ENCODE data around the gene LYRM4.

Gene LYRM4

GRCh38 chr6:5279891-5280338 lies 19.2 kb upstream of the LYRM4 start:
- DNase-seq: peak; percentile 34

- no peak for DNase-seq
Observed at GRCh38 chr6:5278565-5279120, 17.9 kb upstream of the LYRM4 start.

- DNase-seq: no peak
Observed at GRCh38 chr6:5278047-5278446, 17.3 kb upstream of the LYRM4 start.

GRCh38 chr6:5277589-5277988 lies 16.8 kb upstream of the LYRM4 start:
- DNase-seq: no peak

GRCh38 chr6:5276581-5276980 lies 15.8 kb upstream of the LYRM4 start:
- no peak for DNase-seq

GRCh38 chr6:5275497-5275896 lies 14.7 kb upstream of the LYRM4 start:
- DNase-seq: no peak

GRCh38 chr6:5274231-5274630 lies 13.5 kb upstream of the LYRM4 start:
- DNase-seq: no peak

GRCh38 chr6:5271926-5272325 lies 11.2 kb upstream of the LYRM4 start:
- no peak for DNase-seq

GRCh38 chr6:5270093-5270680 lies 9.4 kb upstream of the LYRM4 start:
- DNase-seq: no peak

- DNase-seq: no peak
Observed at GRCh38 chr6:5266423-5266822, 5.7 kb upstream of the LYRM4 start.

GRCh38 chr6:5261545-5262109 lies 877 bp upstream of the LYRM4 start:
- no peak for DNase-seq

GRCh38 chr6:5260111-5260620 lies 584 bp downstream of the LYRM4 start:
- DNase-seq: peak; percentile 77

GRCh38 chr6:5259428-5259827 lies 1.3 kb downstream of the LYRM4 start:
- DNase-seq: no peak

- DNase-seq: no peak
Observed at GRCh38 chr6:5257400-5257799, 3.4 kb downstream of the LYRM4 start.

- no peak for DNase-seq
Observed at GRCh38 chr6:5256952-5257351, 3.8 kb downstream of the LYRM4 start.

- no peak for DNase-seq
Observed at GRCh38 chr6:5250911-5251310, 9.8 kb downstream of the LYRM4 start.

GRCh38 chr6:5250451-5250850 lies 10.3 kb downstream of the LYRM4 start:
- no peak for DNase-seq

GRCh38 chr6:5249451-5250122 lies 11.2 kb downstream of the LYRM4 start:
- DNase-seq: no peak

GRCh38 chr6:5248302-5249098 lies 12.2 kb downstream of the LYRM4 start:
- no peak for DNase-seq

- DNase-seq: no peak
Observed at GRCh38 chr6:5247201-5247600, 13.5 kb downstream of the LYRM4 start.

GRCh38 chr6:5246141-5247097 lies 14.3 kb downstream of the LYRM4 start:
- DNase-seq: no peak

- DNase-seq: no peak
Observed at GRCh38 chr6:5243069-5243468, 17.7 kb downstream of the LYRM4 start.
